ENCODE measurements around the gene FBXL22.

FBXL22 gene

GRCh38 chr15:63633312-63633711 is 36.1 kb downstream of the FBXL22 start:
- TF ChIP-seq CTCF (IDR thresholded peaks at IDR 0.05; ENCODE audit: poor library complexity, severe bottlenecking), result no peak
- Histone ChIP-seq H3K27ac (ENCODE audit: poor library complexity, severe bottlenecking) (no peak overlapping the region), H3K9me3 (ENCODE audit: severe bottlenecking) (no peaks in the 10 kb centered on the region), H3K4me1 (ENCODE audit: insufficient read depth, poor library complexity, severe bottlenecking) (no peaks in the 10 kb centered on the region), H3K36me3 (ENCODE audit: low read depth) (peaks cover 55% of the 10 kb centered on the region), H3K27me3 (ENCODE audit: insufficient read depth, poor library complexity, severe bottlenecking) (no peaks in the 10 kb centered on the region), H3K4me3 (ENCODE audit: severe bottlenecking) (no peak overlapping the region)
- DNase-seq (ENCODE audit: low spot score) (no peak), ATAC-seq (ENCODE audit: low read depth) (no peak)

DNA sequence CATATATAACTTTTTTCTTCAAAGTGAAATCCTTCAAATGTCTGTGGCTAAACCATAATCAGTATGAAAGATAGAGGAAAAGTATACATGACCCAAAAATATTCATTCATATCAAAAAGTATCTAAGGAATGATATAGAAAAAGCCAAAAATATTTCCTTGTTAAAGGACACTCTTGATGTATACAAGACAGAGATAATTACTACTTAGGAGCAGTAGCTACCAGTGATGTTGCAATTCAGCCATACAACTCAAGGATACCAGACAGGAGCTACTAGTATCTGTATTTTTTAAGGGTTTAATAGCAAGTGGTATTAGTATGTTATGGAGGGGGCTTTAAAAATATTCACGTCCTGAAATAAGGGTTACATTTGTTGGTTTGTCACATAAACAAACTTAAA is 37.0 kb downstream of the FBXL22 start:
- H3K4me1 ChIP-seq (ENCODE audit: insufficient read depth, poor library complexity, severe bottlenecking), result no peaks in the 10 kb centered on the region
- peaks cover 60% of the 10 kb centered on the region for H3K36me3 ChIP-seq (ENCODE audit: low read depth)
- no peaks in the 10 kb centered on the region for H3K27me3 ChIP-seq (ENCODE audit: insufficient read depth, poor library complexity, severe bottlenecking)
- no peaks in the 10 kb centered on the region for H3K9me3 ChIP-seq (ENCODE audit: severe bottlenecking)
- H3K27ac ChIP-seq (ENCODE audit: poor library complexity, severe bottlenecking), result no peak overlapping the region
- no peak overlapping the region for H3K4me3 ChIP-seq (ENCODE audit: severe bottlenecking)
- TF ChIP-seq CTCF (IDR thresholded peaks at IDR 0.05; ENCODE audit: poor library complexity, severe bottlenecking), result no peak
- ATAC-seq (ENCODE audit: low read depth) (no peak), DNase-seq (ENCODE audit: low spot score) (no peak)

DNA sequence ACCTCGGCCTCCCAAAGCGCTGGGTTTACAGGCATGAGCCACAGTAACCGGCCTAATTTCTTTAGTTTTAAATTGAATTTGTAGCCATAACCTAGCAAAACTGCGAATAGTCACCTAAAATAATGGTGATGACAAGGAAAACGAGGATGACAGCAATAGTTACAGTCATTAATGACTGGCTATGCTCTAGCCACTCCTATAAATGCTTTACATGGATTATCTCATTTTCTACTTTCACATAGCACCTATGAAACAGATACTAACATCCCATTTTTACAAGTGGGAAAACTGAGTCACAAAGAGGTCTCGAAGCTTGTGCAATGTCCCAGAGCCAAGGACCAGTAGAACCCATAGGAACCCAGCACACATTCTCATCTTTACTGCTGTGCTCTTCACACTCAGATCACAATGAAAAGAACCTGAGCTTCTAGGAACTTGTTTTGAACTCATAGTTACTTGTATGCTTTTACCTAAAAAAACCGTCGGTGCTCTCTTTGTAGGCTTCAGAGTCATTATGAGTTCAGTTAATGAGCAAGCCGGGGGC is 39.4 kb downstream of the FBXL22 start:
- no peak for TF ChIP-seq CTCF (IDR thresholded peaks at IDR 0.05; ENCODE audit: poor library complexity, severe bottlenecking)
- Histone ChIP-seq H3K27me3 (ENCODE audit: insufficient read depth, poor library complexity, severe bottlenecking) (no peaks in the 10 kb centered on the region), H3K9me3 (ENCODE audit: severe bottlenecking) (no peaks in the 10 kb centered on the region), H3K4me1 (ENCODE audit: insufficient read depth, poor library complexity, severe bottlenecking) (no peaks in the 10 kb centered on the region), H3K4me3 (ENCODE audit: severe bottlenecking) (no peak overlapping the region), H3K27ac (ENCODE audit: poor library complexity, severe bottlenecking) (no peak overlapping the region), H3K36me3 (ENCODE audit: low read depth) (peaks cover 72% of the 10 kb centered on the region)
- no peak for DNase-seq (ENCODE audit: low spot score)
- ATAC-seq (ENCODE audit: low read depth), result no peak

GRCh38 chr15:63638839-63639238 is 41.7 kb downstream of the FBXL22 start:
- peaks cover 71% of the 10 kb centered on the region for H3K36me3 ChIP-seq (ENCODE audit: low read depth)

More at GRCh38 chr15:63638839-63639238, 41.7 kb downstream of the FBXL22 start:
- Histone ChIP-seq H3K27me3 (ENCODE audit: insufficient read depth, poor library complexity, severe bottlenecking) (no peaks in the 10 kb centered on the region), H3K27ac (ENCODE audit: poor library complexity, severe bottlenecking) (no peak overlapping the region), H3K4me1 (ENCODE audit: insufficient read depth, poor library complexity, severe bottlenecking) (no peaks in the 10 kb centered on the region), H3K9me3 (ENCODE audit: severe bottlenecking) (no peaks in the 10 kb centered on the region), H3K4me3 (ENCODE audit: severe bottlenecking) (no peak overlapping the region)
- DNase-seq (ENCODE audit: low spot score) (no peak), ATAC-seq (ENCODE audit: low read depth) (no peak)
- no peak for TF ChIP-seq CTCF (IDR thresholded peaks at IDR 0.05; ENCODE audit: poor library complexity, severe bottlenecking)

All from RWPE2 (cell line).